Sigmoid colon (tissue), 3 donors: ENCODE data around the gene TM4SF18.

ENCODE experiments used
- CTCF ChIP-seq, 4 experiments: fragments of 450-650 bp in 3 of 4; fragments of 200-600 bp in 1 of 4; IDR thresholded peaks; one replicate each; pipeline ENCODE4 v1.5.1; 2016 to 2019; ENCODE audit warnings: antibody characterized with exemption in 4 of 4, mild to moderate bottlenecking in 3 of 4, moderate library complexity in 2 of 4
- POLR2A ChIP-seq, 2 donors: fragments of 450-650 bp; IDR thresholded peaks; one replicate each; pipeline ENCODE4 v1.6.1; 2016; ENCODE audit warnings: antibody characterized with exemption in 2 of 2, mild to moderate bottlenecking in 2 of 2, moderate library complexity in 2 of 2

DNA sequence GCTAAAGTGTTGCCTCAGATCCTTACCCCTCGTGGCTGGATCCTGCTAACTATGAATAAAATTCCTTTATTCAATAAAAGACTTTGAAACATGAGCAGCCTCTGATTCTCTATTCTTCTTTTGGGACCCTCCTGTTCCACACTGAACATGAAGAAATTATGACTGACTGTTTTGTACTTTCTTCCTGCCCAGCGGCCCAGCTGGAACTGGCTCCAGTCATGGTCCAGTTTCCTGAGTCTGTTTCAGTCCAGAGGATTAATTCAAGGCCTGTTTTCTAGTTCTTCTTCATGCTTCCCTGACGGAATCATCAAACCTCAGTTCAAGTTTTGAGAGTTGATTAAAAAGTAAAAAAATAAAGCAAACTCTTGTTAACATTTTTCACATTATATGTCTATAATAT is 59.2 kb downstream of the TM4SF18 start:
- TF ChIP-seq CTCF (IDR thresholded peaks at IDR 0.05) (no peak), POLR2A (IDR thresholded peaks at IDR 0.05) (no peak)
